ENCODE data around the gene UNC5C. TPM values are rescaled to one million over a fixed set of nuclear protein-coding genes. Genes with fewer than 3 reads are reported as not detected.

The UNC5C gene
- total RNA-seq, 1 experiment from 2014 or later: not detected

GRCh38 chr4:95534032-95534431 lies 14.7 kb downstream of the UNC5C start:
- H3K4me3 Mint-ChIP-seq (ENCODE audit: unreplicated experiment): no peak overlapping the region
- no peak for DNase-seq
- H3K9me3 Mint-ChIP-seq (ENCODE audit: unreplicated experiment): no peaks in the 10 kb centered on the region
- Histone ChIP-seq H3K36me3 (ENCODE audit: control insufficient read depth, insufficient read depth, low read length) (no peaks in the 10 kb centered on the region), H3K9me3 (no peaks in the 10 kb centered on the region), H3K4me3 (ENCODE audit: low read depth, low read length) (no peak overlapping the region), H3K4me1 (no peaks in the 10 kb centered on the region), H3K27me3 (replicated peaks; ENCODE audit: control insufficient read depth, insufficient read depth, low read length) (no peaks in the 10 kb centered on the region)
- no peak for TF ChIP-seq CTCF (IDR thresholded peaks at IDR 0.05; ENCODE audit: insufficient read depth in 1 of 2, low read depth in 1 of 2, low read length in 1 of 2, severe bottlenecking in 1 of 2, unreplicated experiment in 1 of 2)
- CTCF ChIA-PET: no interaction called here
- no TSS peak for BruUV-seq (replicated peaks)
- intact Hi-C loops (cut with micrococcal nuclease; ENCODE audit: unreplicated experiment): no loop called here
- no peaks in the 10 kb centered on the region for H3K36me3 Mint-ChIP-seq (ENCODE audit: insufficient read depth, unreplicated experiment)
- POLR2A ChIA-PET: no interaction called here
- no peak overlapping the region for H3K27ac Mint-ChIP-seq (ENCODE audit: unreplicated experiment)
- H3K27me3 Mint-ChIP-seq (ENCODE audit: insufficient read depth, unreplicated experiment): peaks cover 2% of the 10 kb centered on the region
- H3K4me1 Mint-ChIP-seq (ENCODE audit: low read depth, unreplicated experiment): no peaks in the 10 kb centered on the region

GRCh38 chr4:95533254-95533653 lies 15.5 kb downstream of the UNC5C start:
- Histone ChIP-seq H3K9me3 (no peaks in the 10 kb centered on the region), H3K4me3 (ENCODE audit: low read depth, low read length) (no peak overlapping the region), H3K27me3 (replicated peaks; ENCODE audit: control insufficient read depth, insufficient read depth, low read length) (no peaks in the 10 kb centered on the region), H3K36me3 (ENCODE audit: control insufficient read depth, insufficient read depth, low read length) (no peaks in the 10 kb centered on the region), H3K4me1 (no peaks in the 10 kb centered on the region)
- H3K36me3 Mint-ChIP-seq (ENCODE audit: insufficient read depth, unreplicated experiment): no peaks in the 10 kb centered on the region
- no peaks in the 10 kb centered on the region for H3K9me3 Mint-ChIP-seq (ENCODE audit: unreplicated experiment)
- no peak for TF ChIP-seq CTCF (IDR thresholded peaks at IDR 0.05; ENCODE audit: insufficient read depth in 1 of 2, low read depth in 1 of 2, low read length in 1 of 2, severe bottlenecking in 1 of 2, unreplicated experiment in 1 of 2)
- DNase-seq: no peak
- ChIA-PET CTCF (no interaction called here), POLR2A (no interaction called here)
- no peak overlapping the region for H3K4me3 Mint-ChIP-seq (ENCODE audit: unreplicated experiment)
- no peak overlapping the region for H3K27ac Mint-ChIP-seq (ENCODE audit: unreplicated experiment)
- peaks cover 2% of the 10 kb centered on the region for H3K27me3 Mint-ChIP-seq (ENCODE audit: insufficient read depth, unreplicated experiment)
- no TSS peak for BruUV-seq (replicated peaks)
- no peaks in the 10 kb centered on the region for H3K4me1 Mint-ChIP-seq (ENCODE audit: low read depth, unreplicated experiment)
- intact Hi-C loops (cut with micrococcal nuclease; ENCODE audit: unreplicated experiment): no loop called here

GRCh38 chr4:95532305-95532704 lies 16.5 kb downstream of the UNC5C start:
- no peak overlapping the region for H3K4me3 ChIP-seq (ENCODE audit: low read depth, low read length)
- Mint-ChIP-seq H3K36me3 (ENCODE audit: insufficient read depth, unreplicated experiment) (no peaks in the 10 kb centered on the region), H3K4me3 (ENCODE audit: unreplicated experiment) (no peak overlapping the region), H3K4me1 (ENCODE audit: low read depth, unreplicated experiment) (no peaks in the 10 kb centered on the region), H3K27ac (ENCODE audit: unreplicated experiment) (no peak overlapping the region), H3K9me3 (ENCODE audit: unreplicated experiment) (no peaks in the 10 kb centered on the region), H3K27me3 (ENCODE audit: insufficient read depth, unreplicated experiment) (peaks cover under 1% of the 10 kb centered on the region)
- no peak for DNase-seq
- H3K4me1 ChIP-seq: no peaks in the 10 kb centered on the region
- intact Hi-C loops (cut with micrococcal nuclease; ENCODE audit: unreplicated experiment): no loop called here
- H3K9me3 ChIP-seq: no peaks in the 10 kb centered on the region
- H3K27me3 ChIP-seq (replicated peaks; ENCODE audit: control insufficient read depth, insufficient read depth, low read length): no peaks in the 10 kb centered on the region
- no peaks in the 10 kb centered on the region for H3K36me3 ChIP-seq (ENCODE audit: control insufficient read depth, insufficient read depth, low read length)
- ChIA-PET POLR2A (interaction anchor here (0.7 kb wide), 1 partner anchor 968 kb away, joined by 5 read pairs; no protein-coding TSS in a partner anchor), CTCF (no interaction called here)
- no TSS peak for BruUV-seq (replicated peaks)
- TF ChIP-seq CTCF (IDR thresholded peaks at IDR 0.05; ENCODE audit: insufficient read depth in 1 of 2, low read depth in 1 of 2, low read length in 1 of 2, severe bottlenecking in 1 of 2, unreplicated experiment in 1 of 2): no peak
